C4-2B (cell line): ENCODE measurements around the gene RASL10B.

Source experiments
- H3K27ac ChIP-seq: fragments of 450-650 bp; 2 replicates; pipeline ENCODE4 v1.5.1; 2017
- CTCF ChIP-seq: fragments of 450-650 bp; conservative IDR thresholded peaks from 2 replicates; pipeline ENCODE4 v1.5.1; 2017; ENCODE audit warnings: mild to moderate bottlenecking
- ZFX ChIP-seq: fragments of 450-650 bp; IDR thresholded peaks from 2 replicates; pipeline ENCODE4 v1.6.1; 2017

The RASL10B gene

GRCh38 chr17:35708951-35709350, 22.5 kb upstream of the RASL10B start:
- H3K27ac ChIP-seq: no peak overlapping the region
- no peak for TF ChIP-seq CTCF
- no peak for TF ChIP-seq ZFX

GRCh38 chr17:35709874-35710273, 21.6 kb upstream of the RASL10B start:
- TF ChIP-seq CTCF (no peak), ZFX (no peak)
- no peak overlapping the region for H3K27ac ChIP-seq

GRCh38 chr17:35710950-35711349, 20.5 kb upstream of the RASL10B start:
- no peak for TF ChIP-seq ZFX
- no peak for TF ChIP-seq CTCF

GRCh38 chr17:35713069-35713728, 18.2 kb upstream of the RASL10B start:
- TF ChIP-seq CTCF: no peak
- no peak for TF ChIP-seq ZFX

More at GRCh38 chr17:35710950-35711349, 20.5 kb upstream of the RASL10B start:
- no peak overlapping the region for H3K27ac ChIP-seq

GRCh38 chr17:35714988-35715387, 16.5 kb upstream of the RASL10B start:
- no peak for TF ChIP-seq CTCF
- no peak for TF ChIP-seq ZFX

More at GRCh38 chr17:35713069-35713728, 18.2 kb upstream of the RASL10B start:
- no peak overlapping the region for H3K27ac ChIP-seq

GRCh38 chr17:35715416-35715815, 16.0 kb upstream of the RASL10B start:
- H3K27ac ChIP-seq: no peak overlapping the region
- TF ChIP-seq ZFX (no peak), CTCF (no peak)

More at GRCh38 chr17:35714988-35715387, 16.5 kb upstream of the RASL10B start:
- H3K27ac ChIP-seq: no peak overlapping the region

GRCh38 chr17:35716173-35716572, 15.3 kb upstream of the RASL10B start:
- H3K27ac ChIP-seq: no peak overlapping the region
- no peak for TF ChIP-seq CTCF
- no peak for TF ChIP-seq ZFX
